Astrocyte (in vitro differentiated cells and primary cell): ENCODE data around the gene ARL4A.

ENCODE experiments used
- CTCF ChIP-seq: IDR thresholded peaks from 2 replicates; pipeline ENCODE4 v1.5.1; 2011; ENCODE audit warnings: low read depth, mild to moderate bottlenecking, inconsistent platforms, low read length, moderate library complexity; ENCODE audit not compliant: insufficient read depth
- EZH2 ChIP-seq: IDR thresholded peaks from 2 replicates; pipeline ENCODE4 v1.6.1; 2012; ENCODE audit warnings: mild to moderate bottlenecking, low read length, inconsistent platforms; ENCODE audit not compliant: insufficient read depth

DNA sequence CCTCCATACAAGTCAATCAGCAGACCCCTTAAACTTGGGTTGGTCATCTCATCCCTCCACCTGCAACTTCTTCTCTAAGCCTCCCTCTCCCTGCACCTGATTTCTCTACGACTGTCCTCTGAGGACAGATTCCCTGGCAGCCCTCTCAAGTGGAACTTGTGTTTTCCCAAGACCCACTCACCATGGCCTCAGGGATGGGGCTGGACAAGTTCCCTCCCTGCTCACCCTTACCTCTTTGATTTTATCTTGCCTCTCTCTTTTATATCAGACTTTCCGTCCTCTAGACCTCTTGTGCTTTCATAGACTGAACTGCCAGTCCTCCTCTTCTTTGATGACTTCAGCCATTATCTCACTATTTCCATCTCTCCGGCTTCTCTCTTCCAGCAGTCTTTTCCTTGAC lies 46.2 kb upstream of the ARL4A start:
- TF ChIP-seq CTCF = no peak
- no peak for TF ChIP-seq EZH2
